ENCODE measurements around the gene EIF4E1B.

Gene EIF4E1B

GRCh38 chr5:176629853-176630680 lies at the start of gene EIF4E1B, which contains the start of gene SNCB:
TSS of gene EIF4E1B (plus strand) at chr5:176630675. CDS start at chr5:176642788, 12,113 bp downstream.
TSS of gene SNCB (minus strand) at chr5:176630534. CDS start at chr5:176629654, 880 bp downstream.
- H3K4me3 ChIP-seq (ENCODE audit: low read depth, low read length): no peak within 1 kb of the TSS

GRCh38 chr5:176581361-176581760 lies 49.1 kb upstream of the EIF4E1B start:
- TF ChIP-seq CTCF (IDR thresholded peaks at IDR 0.05; ENCODE audit: borderline replicate concordance, insufficient read depth, low read depth, low read length): no peak

More at GRCh38 chr5:176629853-176630680, at the start of gene EIF4E1B, which contains the start of gene SNCB:
- no peak for TF ChIP-seq CTCF (IDR thresholded peaks at IDR 0.05; ENCODE audit: borderline replicate concordance, insufficient read depth, low read depth, low read length)

GRCh38 chr5:176583076-176583475 lies 47.4 kb upstream of the EIF4E1B start:
- no peak overlapping the region for H3K4me3 ChIP-seq (ENCODE audit: low read depth, low read length)
- TF ChIP-seq CTCF (IDR thresholded peaks at IDR 0.05; ENCODE audit: borderline replicate concordance, insufficient read depth, low read depth, low read length): no peak

More at GRCh38 chr5:176581361-176581760, 49.1 kb upstream of the EIF4E1B start:
- H3K4me3 ChIP-seq (ENCODE audit: low read depth, low read length): no peak overlapping the region

- TF ChIP-seq CTCF (IDR thresholded peaks at IDR 0.05; ENCODE audit: borderline replicate concordance, insufficient read depth, low read depth, low read length): no peak
- no peak overlapping the region for H3K4me3 ChIP-seq (ENCODE audit: low read depth, low read length)
Measured at GRCh38 chr5:176587398-176587797, 43.1 kb upstream of the EIF4E1B start.

GRCh38 chr5:176588297-176588696 lies 42.2 kb upstream of the EIF4E1B start:
- H3K4me3 ChIP-seq (ENCODE audit: low read depth, low read length): no peak overlapping the region
- no peak for TF ChIP-seq CTCF (IDR thresholded peaks at IDR 0.05; ENCODE audit: borderline replicate concordance, insufficient read depth, low read depth, low read length)

- no peak for TF ChIP-seq CTCF (IDR thresholded peaks at IDR 0.05; ENCODE audit: borderline replicate concordance, insufficient read depth, low read depth, low read length)
- no peak overlapping the region for H3K4me3 ChIP-seq (ENCODE audit: low read depth, low read length)
Measured at GRCh38 chr5:176589039-176589769, 41.3 kb upstream of the EIF4E1B start.

Data from GM12875 (cell line).